Right kidney (tissue), 1 donor: ENCODE results near the gene PRKN.

Experiments
- DNase-seq: peaks from one replicate; pipeline ENCODE4 v3.0.0-alpha.2; 2016

PRKN gene

GRCh38 chr6:162373192-162373591, 354.4 kb downstream of the PRKN start:
- no peak for DNase-seq

- DNase-seq: no peak
Observed at GRCh38 chr6:162372106-162372505, 355.5 kb downstream of the PRKN start.

- DNase-seq: no peak
Observed at GRCh38 chr6:162371121-162371520, 356.4 kb downstream of the PRKN start.

- no peak for DNase-seq
Observed at GRCh38 chr6:162369091-162369490, 358.5 kb downstream of the PRKN start.

GRCh38 chr6:162364488-162364887, 363.1 kb downstream of the PRKN start:
- no peak for DNase-seq

- no peak for DNase-seq
Observed at GRCh38 chr6:162363757-162364156, 363.8 kb downstream of the PRKN start.

- no peak for DNase-seq
Observed at GRCh38 chr6:162360901-162361567, 366.5 kb downstream of the PRKN start.

- no peak for DNase-seq
Observed at GRCh38 chr6:162358625-162359024, 368.9 kb downstream of the PRKN start.

- no peak for DNase-seq
Observed at GRCh38 chr6:162345051-162345511, 382.5 kb downstream of the PRKN start.

- no peak for DNase-seq
Observed at GRCh38 chr6:162344646-162345010, 382.9 kb downstream of the PRKN start.

- no peak for DNase-seq
Observed at GRCh38 chr6:162343936-162344645, 383.5 kb downstream of the PRKN start.

GRCh38 chr6:162343198-162343935, 384.2 kb downstream of the PRKN start:
- DNase-seq: no peak

- DNase-seq: no peak
Observed at GRCh38 chr6:162337412-162337811, 390.2 kb downstream of the PRKN start.

- no peak for DNase-seq
Observed at GRCh38 chr6:162336359-162336758, 391.2 kb downstream of the PRKN start.

- DNase-seq: no peak
Observed at GRCh38 chr6:162332365-162332764, 395.2 kb downstream of the PRKN start.

GRCh38 chr6:162331911-162332310, 395.7 kb downstream of the PRKN start:
- no peak for DNase-seq

- DNase-seq: no peak
Observed at GRCh38 chr6:162325826-162326225, 401.7 kb downstream of the PRKN start.

GRCh38 chr6:162325051-162325450, 402.5 kb downstream of the PRKN start:
- DNase-seq: no peak

- DNase-seq: no peak
Observed at GRCh38 chr6:162315291-162315690, 412.3 kb downstream of the PRKN start.

- DNase-seq: no peak
Observed at GRCh38 chr6:162313922-162314660, 413.5 kb downstream of the PRKN start.

GRCh38 chr6:162307865-162308264, 419.7 kb downstream of the PRKN start:
- DNase-seq: no peak

- DNase-seq: no peak
Observed at GRCh38 chr6:162306616-162307015, 420.9 kb downstream of the PRKN start.

- no peak for DNase-seq
Observed at GRCh38 chr6:162301128-162301527, 426.4 kb downstream of the PRKN start.
